HG03575 (cell line): ENCODE measurements around the gene ATP8A2.

Experiments
- ATAC-seq: cut with Tn5 transposase; IDR thresholded peaks from one replicate; pipeline ENCODE4 v1.9.1; 2021; ENCODE audit not compliant: unreplicated experiment, insufficient number of reproducible peaks, low FRiP score; ENCODE audit errors: extremely low read depth

Gene ATP8A2

DNA sequence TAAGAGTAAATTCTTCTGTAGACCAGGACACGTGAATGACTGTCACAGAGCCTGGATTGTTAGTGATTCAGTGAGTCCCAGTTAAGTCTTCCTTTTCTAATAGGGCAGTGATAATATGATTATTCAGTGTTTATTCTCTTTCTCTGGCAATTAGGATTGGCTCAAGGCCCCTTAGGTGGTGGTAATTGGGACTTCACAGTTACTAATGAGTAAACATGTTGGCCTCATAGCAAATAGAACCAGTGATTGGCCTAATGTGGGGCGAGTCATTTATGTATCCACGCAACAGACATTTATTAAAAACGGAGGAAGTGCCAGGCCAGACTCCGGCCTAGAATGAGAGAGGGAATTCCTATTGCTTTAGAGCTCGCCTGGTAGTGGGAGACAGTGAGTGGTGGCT is 607.6 kb downstream of the ATP8A2 start:
- no peak for ATAC-seq

DNA sequence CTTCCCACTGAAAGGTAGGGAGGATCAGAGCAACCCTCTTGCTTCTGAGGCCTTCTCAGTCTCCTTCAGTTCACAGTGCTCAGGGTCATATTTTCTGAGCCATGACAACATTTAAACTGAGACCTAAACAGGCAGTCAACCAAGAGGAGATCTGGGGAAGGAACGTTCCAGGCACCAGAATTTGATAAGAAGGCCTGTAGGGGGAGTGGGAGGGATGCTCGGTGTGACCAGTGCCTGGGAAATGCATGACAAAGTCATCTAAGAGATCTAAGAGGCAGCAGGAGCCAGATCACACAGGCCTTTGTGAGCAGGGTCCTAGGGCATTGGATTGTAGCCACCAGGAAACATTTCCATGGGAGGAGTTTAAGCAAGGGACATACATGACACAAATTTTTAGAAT is 608.5 kb downstream of the ATP8A2 start:
- no peak for ATAC-seq

DNA sequence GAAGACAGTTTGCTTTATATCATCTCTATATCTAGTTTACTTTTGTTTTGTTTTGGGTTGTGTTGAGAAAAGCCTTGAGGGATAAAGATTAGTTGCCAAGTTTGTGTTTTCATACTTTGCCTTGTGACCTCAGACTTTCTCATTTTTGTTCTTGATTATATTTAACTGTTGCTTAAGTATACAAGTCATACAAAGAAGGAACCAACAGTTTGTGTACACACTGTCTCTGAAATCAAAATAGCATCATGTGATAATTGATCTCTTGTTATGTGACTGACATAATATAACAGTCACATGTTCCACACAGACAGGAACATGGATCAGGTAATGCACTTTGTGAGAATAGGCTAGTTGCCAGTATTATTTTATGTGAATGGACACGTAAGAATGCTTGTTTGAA is 609.3 kb downstream of the ATP8A2 start:
- ATAC-seq = no peak

DNA sequence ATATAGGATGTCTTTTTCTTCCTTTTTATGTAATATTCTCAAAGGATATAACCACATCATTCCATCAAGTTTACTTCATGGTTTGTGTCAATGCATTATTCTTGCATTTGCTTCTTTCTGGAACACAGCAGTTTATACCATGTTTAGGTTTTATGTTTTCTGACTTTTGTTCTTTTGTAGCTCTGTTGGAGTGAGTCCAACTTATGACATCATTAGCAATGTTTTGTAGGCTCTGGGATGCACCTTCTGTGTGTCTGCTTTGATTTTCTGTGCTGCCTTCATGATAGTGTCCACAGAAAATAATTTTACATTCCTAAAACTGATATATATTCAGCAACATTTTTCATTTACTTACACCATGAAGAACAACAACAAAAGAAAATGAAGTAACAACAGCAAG is 611.1 kb downstream of the ATP8A2 start:
- ATAC-seq = no peak

DNA sequence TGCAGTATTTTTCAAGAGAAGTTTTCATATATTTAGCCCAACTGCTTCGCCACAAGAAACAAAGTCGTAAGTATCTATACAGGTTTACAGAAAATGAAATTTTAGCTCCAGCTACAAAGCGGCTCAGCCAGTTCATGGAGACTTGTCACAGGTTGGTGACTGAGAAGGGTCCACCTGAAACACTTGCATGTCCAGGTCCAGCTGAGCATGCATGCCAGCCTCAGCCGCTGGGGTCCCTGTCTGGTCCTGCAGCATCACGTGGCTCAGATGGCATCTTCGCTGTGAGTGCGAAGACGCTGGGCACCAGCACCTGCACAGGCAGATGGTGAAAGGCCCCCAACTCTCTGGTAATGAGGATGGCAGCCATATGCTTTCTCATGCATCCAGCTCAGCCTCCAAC is 616.2 kb downstream of the ATP8A2 start:
- no peak for ATAC-seq

DNA sequence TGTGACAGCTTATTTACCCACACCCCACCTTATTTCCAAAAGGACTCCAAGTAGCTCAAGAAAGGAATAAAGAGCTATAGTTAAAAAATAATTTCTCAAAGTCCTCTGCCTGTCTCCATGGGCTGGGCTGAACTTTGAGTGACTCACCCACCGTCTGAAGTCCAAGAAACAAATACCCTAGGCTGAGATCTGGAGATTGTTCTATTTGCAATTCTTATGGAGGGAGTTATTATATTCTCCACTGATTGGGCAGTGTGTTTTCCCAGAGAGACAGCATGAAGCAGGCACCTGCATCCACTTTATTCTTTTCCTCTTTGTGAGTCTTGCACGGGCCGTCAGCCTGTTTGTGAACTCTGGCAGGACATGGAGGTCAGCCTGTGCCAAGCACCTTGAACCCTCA is 616.9 kb downstream of the ATP8A2 start:
- no peak for ATAC-seq

DNA sequence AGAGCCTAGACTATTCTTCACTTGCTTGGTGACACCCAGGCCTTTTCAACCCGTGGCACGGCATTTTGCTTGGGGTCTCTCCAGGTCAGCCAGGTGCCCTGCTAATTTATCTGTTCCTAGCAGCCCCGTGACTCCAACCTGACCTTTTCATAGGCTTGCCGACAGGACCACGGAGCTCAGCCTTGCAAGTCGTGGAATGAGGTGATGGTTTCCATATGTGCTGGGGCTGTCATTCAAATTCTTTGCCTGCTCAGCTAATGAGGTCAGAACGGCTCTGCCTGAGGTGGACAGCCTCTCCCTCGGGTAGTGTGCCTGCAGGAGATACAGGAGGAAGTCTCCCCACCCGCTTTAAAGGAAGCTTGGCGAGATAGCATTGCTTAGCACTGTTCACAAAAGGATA is 619.0 kb downstream of the ATP8A2 start:
- no peak for ATAC-seq

DNA sequence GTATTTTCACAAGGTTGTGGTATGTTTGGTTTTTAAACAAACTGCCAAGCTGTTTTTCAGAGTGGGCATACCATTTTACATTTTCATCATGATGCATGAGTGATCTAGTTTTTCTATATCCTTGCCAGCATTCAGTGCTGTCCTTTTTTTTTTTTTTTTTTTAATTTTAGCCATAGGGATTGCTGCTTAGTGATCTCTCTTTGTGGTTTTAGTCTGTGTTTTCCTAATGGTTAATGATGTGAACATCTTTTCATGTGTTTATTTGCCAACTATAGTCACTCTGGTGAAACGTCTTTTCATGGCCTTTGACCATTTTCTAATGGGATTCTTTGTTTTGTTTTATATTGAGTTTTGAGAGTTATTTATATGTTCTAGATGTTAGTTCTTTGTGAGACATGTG is 620.3 kb downstream of the ATP8A2 start:
- no peak for ATAC-seq

DNA sequence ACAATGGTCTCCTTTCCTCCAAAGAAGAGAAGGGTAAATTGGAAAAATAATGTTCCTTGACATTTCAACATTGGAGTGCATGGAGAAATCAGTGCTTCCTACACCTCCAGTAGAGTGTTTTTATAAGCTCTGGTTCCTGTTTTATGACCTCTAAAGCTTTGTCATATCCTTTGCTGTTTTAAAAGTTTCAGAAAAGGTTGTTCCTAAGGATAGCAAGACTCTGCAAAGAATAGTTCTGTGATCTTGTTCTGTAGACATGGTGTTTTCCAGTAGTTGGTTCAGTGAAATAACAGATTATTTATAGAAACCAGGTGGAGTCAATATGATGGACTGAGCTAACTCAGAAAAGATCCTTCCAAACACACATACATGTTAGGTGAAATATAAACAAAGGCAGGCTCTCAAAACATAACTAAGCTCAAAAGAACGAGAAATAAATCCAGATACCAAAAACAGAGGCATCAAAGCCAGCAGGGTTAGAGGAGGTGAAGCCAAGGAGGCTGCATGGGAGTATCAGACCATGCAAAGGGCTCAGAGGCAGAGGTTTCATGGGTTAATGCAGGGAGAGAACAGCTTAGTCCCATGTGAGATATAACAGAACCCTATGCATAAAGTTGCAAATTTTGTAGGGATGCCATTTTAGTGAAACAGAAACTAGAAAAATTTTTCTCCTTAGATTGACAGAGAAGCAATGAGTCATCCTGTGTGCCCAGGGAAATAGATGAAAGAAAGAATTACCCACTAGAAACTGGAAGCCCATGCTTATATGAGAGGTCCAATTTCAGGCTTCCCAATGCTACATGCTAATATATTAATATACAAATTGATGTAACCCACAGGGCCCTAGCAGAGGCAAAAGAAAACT is 635.7 kb downstream of the ATP8A2 start:
- no peak for ATAC-seq

DNA sequence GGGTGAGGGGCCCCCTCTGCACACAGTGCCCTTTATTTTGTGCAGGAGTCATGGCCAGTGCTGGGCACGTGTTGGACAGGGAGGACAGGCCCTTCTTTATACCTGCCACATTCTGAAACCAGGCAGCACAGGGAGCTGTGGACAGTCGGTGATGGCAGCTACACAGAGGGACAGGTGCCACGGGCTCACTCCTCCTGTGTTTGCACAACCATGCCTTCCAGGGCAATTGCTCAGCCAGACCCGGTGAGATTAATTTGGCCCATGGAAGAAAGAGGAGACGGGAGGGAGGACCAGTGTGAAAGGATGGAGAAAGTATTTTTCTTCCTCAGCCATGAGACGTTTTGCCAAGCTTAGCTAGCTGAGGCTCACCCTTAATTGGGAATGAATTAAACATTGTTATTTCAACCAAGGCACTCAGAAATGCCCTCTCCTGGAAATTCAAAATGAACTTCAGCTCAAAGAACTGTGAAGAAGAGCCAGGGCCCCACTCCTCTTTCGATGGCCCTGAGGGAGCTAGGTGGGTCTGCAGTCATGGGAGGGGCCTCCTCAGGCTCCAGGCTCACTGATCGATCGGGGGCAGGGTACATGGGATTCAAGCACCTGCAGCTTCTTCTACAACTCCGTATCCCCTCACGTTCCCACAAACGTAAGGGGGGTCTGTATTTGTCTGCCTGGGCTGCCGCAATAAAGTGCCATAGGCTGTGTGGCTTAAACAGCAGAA is 638.9 kb downstream of the ATP8A2 start:
- no peak for ATAC-seq

DNA sequence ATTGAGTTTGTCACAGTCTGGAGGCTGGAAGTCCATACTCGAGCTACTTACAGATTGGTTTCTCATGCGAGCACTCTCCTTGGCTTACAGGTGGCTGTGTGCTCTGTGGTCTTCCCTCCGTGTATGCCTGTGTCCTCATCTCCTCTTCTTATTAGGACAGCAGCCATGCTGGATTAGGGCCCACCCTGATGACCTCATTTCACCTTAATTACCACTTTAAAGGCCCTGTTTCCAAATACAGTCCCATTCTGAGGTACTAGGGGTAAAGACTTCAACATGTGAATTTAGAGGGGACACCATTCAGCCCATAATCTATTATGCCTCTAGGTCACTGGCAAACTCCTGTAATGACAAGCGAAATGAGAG is 639.4 kb downstream of the ATP8A2 start:
- no peak for ATAC-seq

DNA sequence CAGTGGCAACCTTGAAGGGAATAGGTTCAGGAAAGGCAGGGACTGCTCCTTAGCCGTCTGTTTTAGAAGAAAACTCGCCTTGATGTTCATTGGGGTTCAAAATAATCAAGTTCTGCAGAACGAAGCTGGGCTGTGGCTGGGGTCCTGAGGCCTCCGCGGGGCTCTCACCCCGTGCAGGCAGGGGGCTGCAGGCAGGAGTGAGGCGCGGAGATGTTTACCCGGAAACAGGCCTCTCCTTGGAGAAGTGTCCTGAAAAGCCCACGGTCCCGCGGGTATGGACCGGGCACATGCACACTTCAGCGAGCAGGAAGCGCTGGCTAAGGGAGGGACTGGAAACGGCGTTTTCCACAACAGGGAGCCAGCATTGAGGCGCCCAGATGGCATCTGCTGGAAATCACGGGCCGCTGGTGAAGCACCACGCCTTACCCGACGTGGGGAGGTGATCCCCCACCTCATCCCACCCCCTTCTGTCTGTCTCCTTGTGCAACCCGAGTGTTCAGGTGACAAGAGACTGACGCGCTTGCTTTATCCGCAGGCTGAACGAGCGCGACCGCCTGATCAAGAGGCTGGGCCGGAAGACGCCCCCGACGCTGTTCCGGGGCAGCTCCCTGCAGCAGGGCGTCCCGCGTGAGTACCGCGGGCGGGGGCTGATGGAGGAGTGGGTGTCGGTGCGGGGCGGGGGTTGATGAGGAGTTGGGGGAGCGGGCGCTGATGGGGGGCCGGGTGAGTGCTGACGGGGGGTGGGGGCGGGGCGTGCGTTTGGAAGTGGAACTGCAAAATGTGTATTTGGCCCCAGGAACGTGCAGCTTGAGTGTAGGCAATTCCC is 640.4 kb downstream of the ATP8A2 start:
- ATAC-seq = no peak

DNA sequence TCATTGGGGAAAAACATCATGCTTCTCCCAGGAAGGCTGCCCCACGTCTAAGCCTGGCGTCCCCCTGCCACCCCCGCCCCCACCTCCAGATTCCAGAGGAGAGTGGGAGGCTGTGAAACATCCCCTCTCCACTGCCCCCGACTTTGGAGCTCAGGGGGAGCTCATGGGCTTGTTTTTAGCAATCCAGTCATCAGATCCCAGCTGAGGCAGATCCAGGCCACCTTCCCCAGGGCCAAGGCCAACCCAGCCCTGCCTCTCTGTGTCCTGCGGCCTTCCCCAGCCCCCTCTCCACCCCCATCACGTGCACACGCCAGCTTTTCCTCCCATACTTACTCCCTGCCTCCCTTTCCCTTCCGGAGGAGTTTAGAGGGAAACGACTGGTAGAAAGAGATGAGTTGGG is 641.2 kb downstream of the ATP8A2 start:
- ATAC-seq = no peak

DNA sequence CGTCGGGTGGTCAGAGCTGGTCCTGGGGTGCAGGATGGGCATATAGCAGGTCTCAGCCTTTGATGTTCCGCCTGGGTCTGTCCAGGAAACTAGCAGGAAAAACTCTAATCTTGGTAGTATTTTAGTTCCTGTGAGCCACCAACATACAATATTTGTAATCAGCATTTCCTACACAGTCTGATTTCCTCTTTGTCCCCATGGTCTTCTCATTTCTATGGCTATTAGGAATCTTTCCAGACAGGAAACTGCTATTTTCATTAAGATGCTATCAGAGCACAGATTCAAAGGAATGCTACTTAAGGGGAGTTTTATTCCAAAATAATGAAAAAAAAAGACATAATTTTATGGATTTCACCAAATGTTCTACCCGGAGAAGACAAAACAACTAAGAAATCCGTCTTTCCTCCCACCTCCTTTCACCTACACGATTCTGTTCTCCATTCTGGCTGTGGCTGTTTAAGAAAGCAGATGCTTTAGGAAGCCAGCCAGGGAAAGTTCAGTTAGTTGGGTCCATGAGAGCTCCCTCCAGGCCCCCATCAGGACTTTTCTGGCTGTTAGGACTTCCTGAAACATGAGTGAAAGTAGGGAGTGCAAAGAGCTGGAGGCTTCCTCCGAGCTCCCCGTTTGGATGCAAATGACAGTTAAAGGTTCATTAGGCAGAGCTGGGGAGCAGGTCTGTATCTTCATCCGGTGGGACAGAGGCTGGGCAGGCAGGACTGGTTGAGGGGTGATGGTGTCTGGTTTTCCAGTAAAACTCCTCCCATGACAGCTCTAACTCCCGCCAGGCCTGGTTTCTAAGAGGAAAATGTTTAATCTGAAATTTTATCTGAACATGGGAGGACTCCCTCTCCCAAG is 643.7 kb downstream of the ATP8A2 start:
- no peak for ATAC-seq

DNA sequence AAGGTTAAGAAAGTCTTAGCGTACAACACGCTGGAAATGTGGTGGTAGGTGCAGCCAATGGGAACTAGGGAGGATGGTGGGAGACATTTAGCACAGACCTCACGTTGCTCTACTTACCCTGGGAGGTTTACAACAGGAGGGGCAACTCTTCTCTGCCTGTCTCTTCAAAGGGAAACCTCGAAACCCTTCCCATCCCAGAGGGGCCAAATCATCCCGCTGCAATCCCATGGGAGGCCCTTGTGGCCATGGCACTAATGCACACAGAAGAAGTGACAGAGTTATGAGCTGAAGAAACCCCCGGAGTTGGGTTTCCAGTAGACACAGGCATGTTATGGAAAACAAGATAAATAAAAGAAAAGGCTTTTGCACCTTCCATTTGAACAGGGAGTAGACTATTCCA is 644.4 kb downstream of the ATP8A2 start:
- no peak for ATAC-seq

DNA sequence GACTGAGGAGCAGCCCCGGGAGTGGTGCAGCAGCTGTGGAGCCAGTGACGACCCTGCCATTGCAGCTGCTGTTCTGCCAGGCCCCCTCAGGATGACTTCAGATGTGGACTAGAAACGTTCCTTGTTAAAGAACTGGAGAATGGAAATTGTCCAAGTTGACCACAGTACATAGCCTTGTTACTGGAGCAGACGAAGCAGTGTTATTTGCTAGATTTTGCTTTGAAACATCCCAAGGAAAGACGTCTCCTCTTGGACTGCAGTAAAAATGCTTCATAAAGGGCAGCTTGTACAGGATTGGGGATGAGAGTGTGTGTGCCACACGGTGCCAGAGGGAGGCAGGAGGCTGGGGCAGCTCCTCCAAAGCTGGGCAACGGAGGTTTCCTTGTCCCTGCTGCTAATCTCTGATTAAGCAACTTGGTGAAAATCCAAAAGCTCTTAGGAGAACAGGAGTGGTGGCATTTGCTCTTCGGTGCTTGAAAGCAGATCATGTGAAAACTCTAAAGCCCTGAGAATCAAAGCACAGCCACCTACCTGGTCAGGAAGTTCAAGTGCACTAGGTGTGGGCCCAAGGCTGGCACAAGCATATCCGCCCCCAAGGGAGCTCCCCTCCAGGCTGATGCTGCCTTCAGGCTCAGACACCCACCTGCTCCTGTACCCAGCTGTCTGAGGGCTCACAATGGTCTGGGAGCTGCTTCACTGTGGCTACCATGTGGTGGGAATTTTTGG is 645.6 kb downstream of the ATP8A2 start:
- ATAC-seq = no peak

DNA sequence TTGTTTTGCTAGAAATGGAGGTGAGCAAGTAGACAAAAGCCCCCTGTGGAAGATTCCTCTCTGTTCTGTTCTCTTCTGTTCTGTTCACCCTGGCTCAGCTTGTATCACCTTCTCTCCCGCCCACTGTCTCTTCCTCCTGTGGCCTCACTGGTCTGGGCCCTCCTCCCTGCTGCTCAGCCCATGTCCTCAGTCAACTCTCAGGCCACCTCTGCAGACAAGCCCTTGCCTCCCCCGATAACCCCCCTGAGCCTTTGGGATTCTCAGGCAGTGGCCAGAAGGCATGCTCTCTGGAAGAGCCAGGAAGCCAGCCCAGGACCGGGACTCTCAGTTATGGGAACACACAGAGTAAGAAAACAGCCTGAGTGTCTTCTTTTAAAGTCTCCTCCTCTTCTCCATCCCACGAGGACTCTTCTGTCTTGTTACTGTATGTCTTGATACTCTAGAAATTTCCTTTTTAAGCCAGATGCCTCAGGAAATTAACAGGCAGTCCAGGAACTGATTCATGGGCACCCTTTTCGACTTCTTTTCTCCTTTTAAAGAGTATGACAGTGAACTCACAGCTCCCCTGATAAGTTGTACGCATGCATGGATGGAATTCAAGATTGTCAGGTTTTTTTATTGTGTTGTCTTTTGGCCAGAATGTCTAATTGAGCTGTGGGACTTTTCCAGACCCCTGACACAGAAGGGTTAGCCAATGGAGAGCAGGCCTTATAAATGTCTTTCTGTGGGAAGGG is 646.3 kb downstream of the ATP8A2 start:
- ATAC-seq = no peak

DNA sequence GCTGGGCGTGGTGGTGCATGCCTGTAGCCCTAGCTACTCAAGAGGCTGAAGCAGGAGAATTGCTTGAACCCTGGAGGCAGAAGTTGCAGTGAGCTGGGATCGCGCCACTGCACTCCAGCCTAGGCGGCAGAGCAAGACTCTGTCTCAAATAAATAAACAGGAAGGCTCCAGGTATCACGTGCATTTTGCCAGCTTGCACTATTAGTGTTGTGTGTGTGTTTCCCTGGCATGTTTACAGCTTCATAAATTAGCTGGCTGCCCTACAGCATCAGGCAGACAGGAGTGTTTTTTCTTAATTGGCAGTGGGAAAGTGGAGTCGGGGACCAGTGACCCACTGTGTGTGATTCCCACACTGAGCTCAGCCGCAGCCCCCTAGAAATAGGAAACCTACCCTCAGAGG is 647.5 kb downstream of the ATP8A2 start:
- ATAC-seq = no peak
